Activated T-helper 17 cell treated with anti-CD3 and anti-CD28 coated beads, Interleukin-2, amount 50 U/mL, for 72 hours (primary cell): ENCODE results near the gene LCN10. TPM values are rescaled to one million over a fixed set of nuclear protein-coding genes. Genes with fewer than 3 reads are reported as not detected.
A peak's percentile ranks its signal among the peaks of the same experiment; 100 is the strongest.

ENCODE experiments used
- ATAC-seq: fragments of 150-1000 bp; cut with Tn5 transposase; replicated peaks from 2 replicates; pipeline ENCODE4 v1.10.0; 2021; ENCODE audit warnings: mild to moderate bottlenecking, moderate library complexity
- H3K27ac Mint-ChIP-seq: one replicate; pipeline ENCODE4 v1.8.0; 2022; ENCODE audit warnings: mixed read lengths
- H3K27me3 Mint-ChIP-seq: one replicate; pipeline ENCODE4 v1.8.0; 2022; ENCODE audit warnings: mixed read lengths
- H3K36me3 Mint-ChIP-seq: one replicate; pipeline ENCODE4 v1.8.0; 2022; ENCODE audit warnings: low read depth, mild to moderate bottlenecking, mixed read lengths
- H3K4me1 Mint-ChIP-seq: one replicate; pipeline ENCODE4 v1.8.0; 2022; ENCODE audit warnings: mixed read lengths
- H3K4me3 Mint-ChIP-seq: one replicate; pipeline ENCODE4 v1.8.0; 2022; ENCODE audit warnings: mild to moderate bottlenecking, mixed read lengths
- H3K9me3 Mint-ChIP-seq: one replicate; pipeline ENCODE4 v1.8.0; 2022; ENCODE audit warnings: mixed read lengths
- total RNA-seq, 2 donors: library from RNA; stranded (reverse); gene quantifications; one replicate each; pipeline ENCODE4 v1.2.3, GENCODE V29; 2022

Gene LCN10
- total RNA-seq, 2 donors from 2014 or later: 1.0 to 1.8 TPM

- Mint-ChIP-seq H3K4me3 (peak overlapping the region; percentile 94), H3K27me3 (no peaks in the 10 kb centered on the region), H3K9me3 (no peaks in the 10 kb centered on the region), H3K36me3 (peaks cover 46% of the 10 kb centered on the region), H3K4me1 (peaks cover 21% of the 10 kb centered on the region), H3K27ac (no peak overlapping the region)
- peak; percentile 78 for ATAC-seq
Observed at GRCh38 chr9:136728080-136728547, 14.6 kb downstream of the LCN10 start.

DNA sequence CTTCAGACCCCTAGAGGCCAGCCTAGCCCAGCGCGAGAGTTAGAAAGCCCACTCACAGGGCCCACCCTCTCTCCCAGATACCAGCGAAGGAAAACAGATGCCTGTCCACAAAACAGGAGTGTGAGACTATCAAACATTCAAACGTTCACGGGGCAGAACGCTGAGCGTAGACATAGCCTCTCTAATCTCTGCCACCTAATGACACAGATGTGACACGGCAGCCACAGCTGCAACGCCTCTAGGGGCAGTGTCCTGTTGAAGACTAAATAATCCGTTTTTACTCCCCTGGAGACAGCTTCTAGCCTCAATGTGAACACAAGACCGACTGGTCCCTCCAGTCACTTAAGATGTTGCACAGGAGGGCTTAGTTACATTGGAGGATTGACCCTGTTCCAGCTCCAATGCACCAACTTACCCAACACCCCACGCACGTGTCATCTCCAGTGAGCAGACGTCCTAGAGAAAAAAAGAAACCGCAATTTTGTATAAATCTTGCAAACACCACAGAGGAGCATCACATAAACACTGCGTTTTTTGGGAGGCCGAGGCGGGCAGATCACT lies 16.0 kb downstream of the LCN10 start:
- Mint-ChIP-seq H3K27me3 (no peaks in the 10 kb centered on the region), H3K4me3 (peak overlapping the region; percentile 94)
- peak; percentile 22 for ATAC-seq

DNA sequence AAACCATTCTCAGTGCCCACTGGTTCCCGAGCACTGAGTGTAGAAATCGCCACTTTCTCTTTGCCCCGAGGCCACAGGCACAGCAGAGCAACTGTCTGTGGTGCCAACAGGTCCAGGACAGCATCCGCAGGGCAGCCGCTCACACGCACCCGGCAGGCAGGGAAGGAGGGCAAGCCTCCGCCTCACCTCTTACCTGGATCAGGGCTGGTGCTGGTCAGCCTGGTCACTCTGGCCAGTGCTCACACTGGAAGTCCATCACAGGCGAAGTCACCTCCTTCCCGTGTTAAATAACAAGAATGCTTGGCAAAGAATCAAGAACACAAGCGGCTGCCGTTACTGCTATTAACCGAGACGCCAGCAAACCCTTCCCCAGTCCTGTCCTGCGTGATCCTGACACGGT lies 16.6 kb downstream of the LCN10 start:
- no peaks in the 10 kb centered on the region for H3K9me3 Mint-ChIP-seq
- no peaks in the 10 kb centered on the region for H3K27me3 Mint-ChIP-seq
- H3K27ac Mint-ChIP-seq: peak overlapping the region; percentile 90
- H3K36me3 Mint-ChIP-seq: peaks cover 51% of the 10 kb centered on the region
- peak overlapping the region; percentile 94 for H3K4me3 Mint-ChIP-seq
- no peak for ATAC-seq
- peaks cover 18% of the 10 kb centered on the region for H3K4me1 Mint-ChIP-seq

More for the DNA sequence above, 16.0 kb downstream of the LCN10 start:
- Mint-ChIP-seq H3K9me3 (no peaks in the 10 kb centered on the region), H3K27ac (peak overlapping the region; percentile 90), H3K4me1 (peaks cover 16% of the 10 kb centered on the region), H3K36me3 (peaks cover 47% of the 10 kb centered on the region)

DNA sequence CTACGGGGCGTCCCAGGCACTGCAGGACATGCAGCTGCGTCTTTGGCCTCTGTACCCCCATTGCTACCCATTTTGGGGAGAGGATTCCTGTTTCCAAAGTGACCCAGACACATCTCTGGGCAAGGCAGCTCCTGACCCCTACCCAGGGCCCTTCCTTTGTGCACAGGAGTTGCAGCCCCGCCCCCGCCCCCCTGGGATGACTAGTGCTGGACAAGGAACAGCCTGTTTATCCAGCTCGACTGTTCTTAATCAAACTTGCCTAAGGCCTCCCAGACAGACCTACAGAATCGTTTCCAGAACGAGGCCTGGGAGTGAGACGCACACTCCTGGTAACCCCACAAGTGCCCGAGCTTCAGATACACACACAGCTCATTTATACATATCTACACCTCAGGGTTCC lies 17.1 kb downstream of the LCN10 start:
- H3K4me1 Mint-ChIP-seq: peaks cover 19% of the 10 kb centered on the region
- no peak overlapping the region for H3K27ac Mint-ChIP-seq
- no peaks in the 10 kb centered on the region for H3K27me3 Mint-ChIP-seq
- peaks cover 54% of the 10 kb centered on the region for H3K36me3 Mint-ChIP-seq
- no peaks in the 10 kb centered on the region for H3K9me3 Mint-ChIP-seq
- ATAC-seq: no peak
- peak overlapping the region; percentile 94 for H3K4me3 Mint-ChIP-seq

- peak overlapping the region; percentile 5 for H3K4me3 Mint-ChIP-seq
- H3K27ac Mint-ChIP-seq: no peak overlapping the region
- peaks cover 54% of the 10 kb centered on the region for H3K36me3 Mint-ChIP-seq
- no peaks in the 10 kb centered on the region for H3K9me3 Mint-ChIP-seq
- no peaks in the 10 kb centered on the region for H3K27me3 Mint-ChIP-seq
- peaks cover 19% of the 10 kb centered on the region for H3K4me1 Mint-ChIP-seq
- no peak for ATAC-seq
Observed at GRCh38 chr9:136724772-136725171, 18.0 kb downstream of the LCN10 start.

- no peak for ATAC-seq
- H3K27ac Mint-ChIP-seq: no peak overlapping the region
- peaks cover 19% of the 10 kb centered on the region for H3K4me1 Mint-ChIP-seq
- H3K4me3 Mint-ChIP-seq: peak overlapping the region; percentile 5
- H3K36me3 Mint-ChIP-seq: peaks cover 54% of the 10 kb centered on the region
- H3K9me3 Mint-ChIP-seq: no peaks in the 10 kb centered on the region
- H3K27me3 Mint-ChIP-seq: no peaks in the 10 kb centered on the region
Observed at GRCh38 chr9:136723989-136724388, 18.8 kb downstream of the LCN10 start.

DNA sequence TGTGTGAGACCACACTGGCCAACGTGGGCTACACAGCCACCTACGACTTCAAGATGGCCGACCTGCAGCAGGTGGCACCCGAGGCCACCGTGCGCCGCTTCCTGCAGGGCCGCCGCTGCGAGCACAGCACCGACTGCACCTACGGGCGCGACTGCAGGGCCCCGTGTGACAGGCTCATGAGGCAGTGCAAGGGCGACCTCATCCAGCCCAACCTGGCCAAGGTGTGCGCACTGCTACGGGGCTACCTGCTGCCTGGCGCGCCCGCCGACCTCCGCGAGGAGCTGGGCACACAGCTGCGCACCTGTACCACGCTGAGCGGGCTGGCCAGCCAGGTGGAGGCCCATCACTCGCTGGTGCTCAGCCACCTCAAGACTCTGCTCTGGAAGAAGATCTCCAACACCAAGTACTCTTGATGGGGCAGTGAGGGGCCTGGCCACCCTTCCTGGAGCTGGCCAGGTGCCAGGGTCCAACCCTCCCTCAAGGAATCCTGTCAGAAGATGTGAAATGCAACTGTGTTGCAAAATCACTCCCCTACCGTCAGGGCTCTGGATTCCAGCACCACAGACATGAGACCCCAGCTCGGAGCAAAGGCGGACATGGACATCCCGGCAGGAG lies 19.3 kb downstream of the LCN10 start:
- no peak for ATAC-seq
- Mint-ChIP-seq H3K36me3 (peaks cover 54% of the 10 kb centered on the region), H3K9me3 (no peaks in the 10 kb centered on the region), H3K4me1 (peaks cover 19% of the 10 kb centered on the region), H3K27me3 (no peaks in the 10 kb centered on the region), H3K4me3 (no peak overlapping the region), H3K27ac (no peak overlapping the region)

GRCh38 chr9:136722969-136723356 lies 19.8 kb downstream of the LCN10 start:
- Mint-ChIP-seq H3K36me3 (peaks cover 54% of the 10 kb centered on the region), H3K4me3 (no peak overlapping the region), H3K4me1 (peaks cover 19% of the 10 kb centered on the region), H3K27me3 (no peaks in the 10 kb centered on the region), H3K27ac (no peak overlapping the region), H3K9me3 (no peaks in the 10 kb centered on the region)
- ATAC-seq: no peak

DNA sequence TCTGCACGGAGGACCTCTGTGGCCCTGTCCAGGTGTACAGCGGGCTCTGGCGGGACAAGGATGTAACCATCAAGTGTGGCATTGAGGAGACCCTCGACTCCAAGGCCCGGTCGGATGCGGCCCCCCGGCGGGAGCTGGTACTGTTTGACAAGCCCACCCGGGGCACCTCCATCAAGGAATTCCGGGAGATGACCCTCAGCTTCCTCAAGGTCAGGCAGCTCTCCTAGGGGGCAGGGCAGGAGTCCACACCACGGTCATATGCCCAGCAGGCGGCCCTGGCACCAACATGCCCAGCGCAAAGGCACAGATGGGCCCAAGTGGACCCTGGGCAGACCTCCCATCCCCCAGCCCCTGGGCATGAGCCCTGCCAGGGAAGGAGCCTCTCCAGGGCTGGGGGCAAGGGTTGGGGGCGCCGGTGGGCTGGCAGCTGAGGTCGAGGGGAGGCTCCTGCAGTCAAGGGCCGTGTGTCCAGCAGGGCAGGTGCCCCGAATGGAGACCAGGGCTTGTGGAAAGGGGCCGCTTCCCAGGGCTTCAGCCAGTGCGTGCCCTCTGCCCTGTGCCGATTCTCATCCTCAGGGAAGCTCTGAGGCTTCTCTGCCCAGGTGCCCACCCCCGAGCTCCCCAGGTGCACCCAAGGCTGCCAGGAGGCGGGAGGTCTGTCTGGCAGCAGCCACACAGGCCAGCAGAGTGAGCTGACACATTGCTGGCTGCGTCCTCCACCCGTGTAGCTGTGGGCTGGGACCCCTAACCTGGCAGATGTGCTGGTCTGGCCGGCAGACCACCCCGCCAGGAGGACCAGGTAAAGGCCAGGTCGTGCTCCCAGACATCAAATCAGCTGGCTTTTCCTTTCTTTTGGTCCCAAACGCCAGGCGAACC lies 20.4 kb downstream of the LCN10 start:
- H3K27me3 Mint-ChIP-seq: no peaks in the 10 kb centered on the region
- H3K9me3 Mint-ChIP-seq: no peaks in the 10 kb centered on the region
- H3K27ac Mint-ChIP-seq: no peak overlapping the region
- no peak for ATAC-seq
- H3K36me3 Mint-ChIP-seq: peaks cover 50% of the 10 kb centered on the region
- H3K4me3 Mint-ChIP-seq: no peak overlapping the region
- H3K4me1 Mint-ChIP-seq: peaks cover 19% of the 10 kb centered on the region

DNA sequence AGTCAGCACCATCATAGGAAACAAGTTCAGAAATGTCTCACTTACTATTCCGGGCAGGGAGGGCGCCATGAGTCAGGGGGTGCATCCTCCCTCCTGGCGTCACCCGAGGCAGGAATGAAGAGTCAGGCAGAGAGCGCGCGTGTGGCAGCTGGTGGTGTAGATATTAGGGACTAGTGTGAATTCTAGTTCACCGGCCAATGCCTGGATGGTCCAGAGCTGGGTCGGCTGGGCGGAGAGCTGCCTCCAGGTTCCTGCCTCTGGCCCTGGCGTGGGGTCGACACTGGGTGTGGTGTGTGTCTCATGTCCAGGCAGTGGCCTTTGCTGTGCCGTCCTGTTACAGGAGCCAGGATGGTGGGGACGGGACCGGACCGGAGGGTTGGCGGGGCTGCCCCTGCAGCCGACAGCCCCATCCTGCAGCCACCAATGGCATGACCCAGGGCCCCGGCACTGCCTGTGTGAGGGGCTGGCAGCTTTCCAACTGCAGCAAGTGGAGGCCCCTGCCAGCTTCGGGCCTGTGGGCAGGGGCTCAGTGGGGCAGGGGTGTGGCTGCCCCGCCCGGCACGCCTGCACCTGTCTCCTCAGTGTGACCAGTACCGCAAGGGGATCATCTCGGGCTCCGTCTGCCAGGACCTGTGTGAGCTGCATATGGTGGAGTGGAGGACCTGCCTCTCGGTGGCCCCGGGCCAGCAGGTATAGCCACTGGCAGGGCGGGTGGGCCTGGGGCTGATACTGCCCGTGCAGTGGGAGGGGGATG lies 21.2 kb downstream of the LCN10 start:
- peaks cover 42% of the 10 kb centered on the region for H3K36me3 Mint-ChIP-seq
- peak; percentile 27 for ATAC-seq
- peak overlapping the region; percentile 46 for H3K27ac Mint-ChIP-seq
- H3K4me3 Mint-ChIP-seq: no peak overlapping the region
- H3K27me3 Mint-ChIP-seq: no peaks in the 10 kb centered on the region
- H3K4me1 Mint-ChIP-seq: peaks cover 14% of the 10 kb centered on the region
- H3K9me3 Mint-ChIP-seq: no peaks in the 10 kb centered on the region

DNA sequence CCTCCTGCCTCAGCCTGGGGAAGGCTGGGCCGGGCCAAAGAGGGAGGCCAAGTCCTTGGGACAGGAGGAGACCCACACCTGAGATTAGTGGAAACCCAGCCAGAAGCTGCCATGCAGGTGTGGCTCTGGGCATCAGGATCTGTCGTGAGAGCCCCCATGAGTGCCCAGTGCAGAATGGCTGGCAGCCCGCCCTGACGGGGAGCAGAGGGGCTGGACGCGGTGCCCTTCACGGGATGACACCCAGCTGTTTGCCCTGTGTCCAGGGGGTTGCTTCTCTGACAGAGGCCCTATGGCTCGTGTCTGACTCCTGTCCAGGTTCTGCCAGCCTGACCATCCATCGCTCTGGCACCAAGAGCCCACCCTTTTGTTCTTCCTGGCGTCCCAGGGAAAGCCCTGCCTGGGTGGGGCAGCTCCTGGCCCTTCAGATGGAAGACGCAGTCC lies 21.8 kb downstream of the LCN10 start:
- peaks cover 36% of the 10 kb centered on the region for H3K36me3 Mint-ChIP-seq
- H3K27ac Mint-ChIP-seq: peak overlapping the region; percentile 46
- ATAC-seq: no peak
- peaks cover 1% of the 10 kb centered on the region for H3K27me3 Mint-ChIP-seq
- peaks cover 11% of the 10 kb centered on the region for H3K4me1 Mint-ChIP-seq
- H3K4me3 Mint-ChIP-seq: no peak overlapping the region
- no peaks in the 10 kb centered on the region for H3K9me3 Mint-ChIP-seq

GRCh38 chr9:136720251-136720897 lies 22.4 kb downstream of the LCN10 start:
- Mint-ChIP-seq H3K27me3 (peaks cover 5% of the 10 kb centered on the region), H3K4me1 (peaks cover 11% of the 10 kb centered on the region), H3K4me3 (no peak overlapping the region), H3K36me3 (peaks cover 30% of the 10 kb centered on the region), H3K27ac (no peak overlapping the region), H3K9me3 (no peaks in the 10 kb centered on the region)
- ATAC-seq: no peak

GRCh38 chr9:136719195-136719880 lies 23.4 kb downstream of the LCN10 start:
- no peak overlapping the region for H3K27ac Mint-ChIP-seq
- H3K9me3 Mint-ChIP-seq: no peaks in the 10 kb centered on the region
- H3K27me3 Mint-ChIP-seq: peaks cover 5% of the 10 kb centered on the region
- peaks cover 20% of the 10 kb centered on the region for H3K36me3 Mint-ChIP-seq
- H3K4me3 Mint-ChIP-seq: no peak overlapping the region
- H3K4me1 Mint-ChIP-seq: peaks cover 9% of the 10 kb centered on the region
- peak; percentile 25 for ATAC-seq
